CD4-positive, alpha-beta T cell treated with Interleukin-12 subunit alpha and Interleukin-12 subunit beta, for 1 hour (primary cell): ENCODE measurements around the gene PTCH2.
"Not testable (repeated sequence)": the region's sequence is repeated elsewhere in the genome, so short reads cannot be mapped to it uniquely, and the experiment has no call there.

Experiments
- DNase-seq: peaks from one replicate; pipeline ENCODE4 v3.0.0-alpha.2; 2020

Gene PTCH2

DNA sequence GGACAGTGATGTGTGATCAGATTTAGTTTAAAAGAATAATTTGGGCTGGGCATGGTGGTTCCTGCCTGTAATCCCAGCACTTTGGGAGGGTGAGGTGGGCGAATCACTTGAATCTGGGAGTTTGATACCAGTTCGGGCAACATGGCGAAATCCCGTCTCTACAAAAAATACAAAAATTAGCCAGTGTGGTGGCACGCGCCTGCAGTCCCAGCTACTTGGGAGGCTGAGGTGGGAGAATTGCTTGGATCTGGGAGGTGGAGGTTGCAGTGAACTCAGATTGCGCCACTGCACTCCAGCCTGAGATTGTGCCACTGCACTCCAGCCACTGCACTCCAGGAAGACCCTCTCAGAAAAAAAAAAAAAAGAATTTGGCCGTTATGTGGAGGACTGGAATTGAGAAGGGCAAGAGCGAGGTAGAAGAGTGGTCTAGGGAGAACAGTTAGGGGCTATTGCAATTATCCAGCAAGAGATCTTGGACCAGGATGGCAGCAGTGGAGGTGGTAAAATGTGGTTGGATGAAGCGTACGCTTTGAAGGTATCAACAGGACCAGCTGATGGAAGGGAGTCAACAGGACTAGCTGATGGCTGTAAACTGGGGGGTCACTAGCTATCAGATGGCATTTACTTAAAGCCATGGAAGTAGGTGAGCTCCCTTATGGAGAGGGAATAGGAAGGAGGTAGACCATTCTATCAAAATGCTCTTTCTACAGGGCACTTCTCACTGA lies 25.1 kb downstream of the PTCH2 start:
- DNase-seq = no peak

DNA sequence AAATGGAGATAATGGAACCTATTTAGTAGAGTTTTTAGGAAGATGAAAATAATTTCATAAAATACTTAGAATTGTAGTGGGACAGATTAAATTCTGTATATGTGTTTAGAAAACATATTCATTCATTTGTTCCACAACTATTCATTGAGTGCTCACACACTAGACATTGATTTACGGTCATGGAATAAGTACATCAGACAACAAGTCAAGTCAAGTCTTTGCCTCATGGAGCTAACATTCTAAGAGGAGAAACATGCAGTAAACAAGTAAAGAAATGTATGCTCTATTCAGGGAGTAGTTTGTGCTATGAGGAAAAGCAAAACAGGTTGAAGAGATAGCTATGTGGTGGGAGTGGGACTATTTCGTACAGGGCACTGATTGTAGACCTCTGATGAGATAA lies 25.7 kb downstream of the PTCH2 start:
- DNase-seq = no peak

DNA sequence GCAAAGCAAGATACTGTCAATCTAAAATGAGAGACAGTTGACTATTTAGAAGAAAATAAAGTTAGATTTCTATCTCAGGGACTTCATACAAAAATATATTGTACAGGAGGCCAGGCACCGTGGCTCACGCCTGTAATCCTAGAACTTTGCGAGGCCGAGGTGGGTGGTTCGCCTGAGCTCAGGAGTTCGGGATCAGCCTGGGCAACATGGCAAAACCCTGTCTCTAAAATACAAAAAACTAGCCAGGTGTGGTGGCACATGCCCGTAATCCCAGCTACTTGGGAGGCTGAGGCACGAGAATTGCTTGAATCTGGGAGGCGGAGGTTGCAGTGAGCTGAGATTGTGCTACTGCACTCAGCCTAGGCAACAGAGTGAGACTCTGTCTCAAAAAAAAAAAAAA lies 27.1 kb downstream of the PTCH2 start:
- DNase-seq = not testable (repeated sequence)

DNA sequence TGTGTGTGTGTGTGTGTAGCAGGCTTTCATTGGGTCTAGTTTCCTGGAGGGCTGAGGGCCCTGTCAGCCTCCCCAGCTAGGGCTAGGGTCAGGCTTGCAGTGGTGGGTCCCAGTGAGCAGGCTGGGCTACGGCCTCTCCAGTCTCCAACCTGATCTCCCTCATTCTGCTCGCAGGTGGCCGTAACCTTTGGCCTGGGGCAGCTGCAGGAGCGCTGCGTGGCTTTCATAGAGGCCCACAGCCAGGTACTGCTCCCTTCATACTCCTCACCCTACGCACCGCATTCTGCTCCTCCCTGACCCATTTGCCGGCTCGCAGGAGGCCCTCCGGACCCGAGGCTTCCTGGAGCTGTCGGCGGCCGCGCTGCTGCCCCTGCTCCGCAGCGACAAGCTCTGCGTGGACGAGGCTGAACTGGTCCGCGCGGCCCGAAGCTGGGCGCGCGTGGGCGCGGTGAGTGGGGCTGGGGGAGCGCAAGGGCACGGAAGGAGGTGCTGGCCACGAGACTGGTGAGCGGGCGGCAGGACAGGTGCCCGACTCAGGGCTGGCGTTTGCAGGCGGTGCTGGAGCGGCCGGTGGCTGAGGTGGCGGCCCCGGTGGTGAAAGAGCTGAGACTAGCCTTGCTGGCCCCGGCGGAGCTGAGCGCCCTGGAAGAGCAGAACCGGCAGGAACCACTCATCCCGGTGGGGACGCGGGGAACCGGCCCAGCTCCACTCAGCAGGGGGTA lies 30.1 kb downstream of the PTCH2 start:
- no peak for DNase-seq

DNA sequence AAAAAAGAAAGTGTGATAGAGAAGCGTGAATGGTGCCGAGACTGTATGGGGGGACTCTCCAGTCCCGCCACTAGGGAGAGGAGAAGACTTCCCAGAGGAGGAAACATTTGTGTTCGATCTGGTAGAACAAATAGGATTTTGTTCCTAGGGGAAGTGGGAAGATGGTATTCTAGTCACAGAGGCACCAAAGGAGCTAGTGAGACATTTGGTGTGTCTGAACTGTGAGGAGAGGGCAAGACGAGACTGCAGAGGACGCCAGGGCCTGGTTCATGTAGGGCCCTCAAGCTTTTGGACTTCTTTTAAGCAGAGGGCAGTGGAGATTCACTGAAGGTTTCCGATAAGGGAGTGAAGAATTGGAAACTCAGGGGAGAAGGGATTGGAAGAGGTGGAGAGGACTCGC lies 31.8 kb downstream of the PTCH2 start:
- no peak for DNase-seq

DNA sequence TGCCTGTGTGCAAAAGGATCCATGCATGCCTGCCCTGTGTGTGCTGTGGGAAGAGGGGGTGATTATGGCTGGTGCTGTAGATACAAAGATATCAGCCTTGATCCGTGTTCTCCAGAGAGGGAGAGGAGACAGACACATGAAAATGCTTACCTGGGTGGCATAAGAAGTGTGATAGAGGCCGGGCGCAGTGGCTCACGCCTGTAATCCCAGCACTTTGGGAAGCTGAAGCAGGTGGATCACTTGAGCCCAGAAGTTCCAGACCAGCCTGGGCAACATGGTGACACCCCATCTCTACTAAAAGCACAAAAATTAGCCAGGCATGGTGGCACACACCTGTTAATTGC lies 32.3 kb downstream of the PTCH2 start:
- DNase-seq = not testable (repeated sequence)

DNA sequence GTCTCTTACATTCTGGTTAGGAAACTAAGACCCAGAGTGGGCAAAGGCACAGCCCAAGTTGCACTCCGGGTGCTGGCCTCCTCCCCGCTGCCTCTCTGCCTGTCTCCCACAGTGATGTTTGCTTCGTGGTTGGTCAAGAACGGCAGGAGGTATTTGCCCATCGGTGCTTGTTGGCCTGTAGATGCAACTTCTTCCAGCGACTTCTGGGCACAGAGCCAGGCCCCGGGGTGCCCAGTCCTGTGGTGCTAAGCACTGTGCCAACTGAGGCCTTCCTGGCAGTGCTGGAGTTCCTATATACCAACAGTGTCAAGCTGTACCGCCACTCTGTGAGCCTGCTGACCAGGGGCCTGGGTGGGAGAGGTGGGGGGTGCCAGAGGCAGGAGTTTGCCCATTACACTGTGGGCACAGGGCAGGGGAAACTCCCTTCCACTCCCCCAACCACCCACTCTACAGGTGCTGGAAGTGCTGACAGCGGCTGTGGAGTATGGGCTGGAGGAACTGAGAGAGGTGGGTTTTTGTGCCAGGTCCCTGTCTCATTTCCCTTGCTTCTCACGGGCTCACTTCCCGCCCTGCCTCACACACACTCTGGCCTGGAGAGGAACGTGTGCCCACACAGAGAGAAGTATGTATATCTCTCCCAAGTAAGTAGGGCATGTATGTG lies 32.8 kb downstream of the PTCH2 start:
- DNase-seq = peak; percentile 59

DNA sequence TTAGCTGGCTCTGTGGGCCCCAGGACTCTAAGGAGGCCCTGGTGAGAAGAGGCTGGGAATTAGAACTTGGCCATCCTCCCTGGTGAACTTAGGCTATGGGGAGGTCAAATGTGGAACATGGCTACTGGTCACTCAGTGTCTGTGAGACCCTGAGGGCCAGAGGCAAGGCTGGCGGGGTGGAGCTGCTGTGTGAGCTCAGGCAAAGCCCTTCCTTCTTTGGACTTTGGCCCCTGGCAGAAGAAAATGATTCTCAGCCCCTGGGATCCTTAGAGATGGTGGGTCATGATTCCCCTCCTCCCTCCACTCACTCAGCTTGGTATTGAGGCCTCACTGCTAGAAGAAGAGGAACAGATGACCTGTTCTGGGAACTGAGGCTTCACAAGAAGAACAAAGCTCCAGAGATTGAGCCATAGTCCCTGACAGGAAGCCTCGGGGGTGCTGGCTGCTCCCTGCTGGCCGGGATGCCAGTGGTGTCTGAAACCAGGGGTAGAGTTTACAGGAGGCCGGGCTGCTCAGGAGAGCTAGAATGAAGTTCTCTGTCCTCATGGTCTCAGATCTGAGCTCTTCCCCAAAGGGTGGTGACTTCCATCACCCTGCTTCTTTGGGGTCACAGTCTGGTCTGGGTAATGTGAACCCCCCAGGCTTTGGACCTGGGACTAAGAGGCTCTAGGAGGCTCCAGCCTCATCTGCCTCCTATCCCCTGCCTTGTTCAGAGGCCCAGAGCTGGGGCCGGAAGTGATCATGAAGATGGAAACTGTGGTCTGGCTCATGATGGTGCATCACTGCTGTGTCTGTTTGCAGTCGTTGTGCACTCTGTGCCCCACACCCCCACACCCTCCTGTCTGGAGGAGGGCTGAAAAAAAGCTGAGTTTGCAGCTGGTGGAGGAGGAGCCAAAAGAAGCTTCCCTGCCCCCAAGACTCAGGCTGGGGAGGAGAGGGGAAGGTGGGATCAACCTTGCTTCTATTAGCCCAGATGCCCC lies 33.8 kb downstream of the PTCH2 start:
- DNase-seq = peak; percentile 92

DNA sequence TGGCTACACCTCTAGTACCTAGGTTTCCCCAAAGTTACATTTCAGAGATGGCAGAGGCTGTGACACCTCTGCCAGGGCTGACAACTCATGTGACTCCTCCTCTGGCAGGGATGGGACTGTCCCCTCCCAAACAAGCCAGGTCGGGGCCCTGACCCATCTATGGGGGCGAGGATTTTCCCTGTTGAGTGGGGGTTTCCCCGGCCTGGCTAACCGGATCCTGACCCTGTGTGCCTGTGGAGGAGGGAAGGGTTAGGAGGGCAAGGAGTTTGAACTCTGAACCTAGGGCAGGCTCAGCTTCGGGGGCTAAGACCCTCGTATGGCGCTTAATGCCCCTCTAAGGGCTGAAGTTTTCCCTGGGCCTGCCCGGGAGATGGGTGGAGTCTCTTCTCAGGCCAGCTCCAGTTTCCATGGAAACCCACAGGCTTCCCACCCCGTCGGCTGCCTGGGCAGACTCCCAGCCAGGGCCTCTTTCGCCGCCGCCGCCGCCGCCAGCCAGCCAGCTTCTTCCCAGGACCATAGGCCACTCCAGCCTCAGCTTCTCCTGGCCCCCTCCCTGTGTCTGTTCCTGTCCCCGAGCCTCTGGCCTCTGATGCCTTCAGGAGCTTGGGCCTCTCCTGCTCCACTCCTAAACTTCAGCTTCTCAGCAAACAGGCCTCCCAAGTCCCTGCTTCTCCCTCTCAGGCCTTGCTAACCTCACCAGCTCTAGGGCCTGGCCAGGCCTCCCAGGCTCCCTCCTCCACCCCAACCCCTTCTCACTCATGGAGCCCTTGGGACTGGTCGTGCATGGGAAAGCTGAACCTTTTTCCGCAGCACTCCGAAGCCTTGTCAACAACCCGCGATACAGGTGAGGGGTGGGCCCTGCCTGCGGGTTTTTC lies 34.8 kb downstream of the PTCH2 start, which contains the start of gene BTBD19:
BTBD19 (plus strand) TSS at position 461 of the 875 bp plus-strand sequence; CDS start at position 759, 298 bp downstream.
- DNase-seq = peak; percentile 85

DNA sequence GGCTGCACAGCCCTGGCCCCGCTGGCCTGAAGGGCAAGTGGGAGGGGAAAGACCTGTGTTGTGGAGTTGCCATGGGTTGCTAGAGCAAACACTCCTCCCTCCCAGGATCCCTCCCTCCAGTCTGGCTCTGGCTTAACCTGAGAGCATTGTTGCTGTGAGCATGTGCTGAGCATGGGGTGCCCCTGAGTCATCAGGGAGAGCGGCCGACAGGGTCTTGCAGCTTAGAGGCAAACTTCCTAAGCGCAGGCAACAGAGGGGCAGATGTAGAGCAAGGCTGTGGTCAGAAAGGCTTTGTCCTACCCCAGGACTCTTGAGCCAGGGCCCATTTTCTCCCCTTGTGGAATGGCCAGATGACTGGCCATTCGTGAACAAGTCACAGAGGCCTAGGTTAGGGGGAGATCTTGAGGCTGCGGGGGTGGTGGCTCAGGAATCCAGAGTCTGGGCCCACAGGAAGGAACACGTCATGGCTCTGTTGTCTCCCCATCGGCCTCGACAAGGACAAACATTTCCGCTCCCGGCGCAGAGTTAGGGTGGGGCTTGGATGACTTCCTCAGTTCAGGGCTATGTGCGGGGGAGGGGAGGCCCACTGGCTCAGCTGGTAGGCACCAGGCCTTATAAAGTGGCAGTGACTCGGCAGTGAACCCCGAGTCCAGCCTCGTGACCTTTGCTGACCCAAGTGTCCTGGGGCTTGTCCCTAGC lies 35.5 kb downstream of the PTCH2 start:
- peak; percentile 95 for DNase-seq

DNA sequence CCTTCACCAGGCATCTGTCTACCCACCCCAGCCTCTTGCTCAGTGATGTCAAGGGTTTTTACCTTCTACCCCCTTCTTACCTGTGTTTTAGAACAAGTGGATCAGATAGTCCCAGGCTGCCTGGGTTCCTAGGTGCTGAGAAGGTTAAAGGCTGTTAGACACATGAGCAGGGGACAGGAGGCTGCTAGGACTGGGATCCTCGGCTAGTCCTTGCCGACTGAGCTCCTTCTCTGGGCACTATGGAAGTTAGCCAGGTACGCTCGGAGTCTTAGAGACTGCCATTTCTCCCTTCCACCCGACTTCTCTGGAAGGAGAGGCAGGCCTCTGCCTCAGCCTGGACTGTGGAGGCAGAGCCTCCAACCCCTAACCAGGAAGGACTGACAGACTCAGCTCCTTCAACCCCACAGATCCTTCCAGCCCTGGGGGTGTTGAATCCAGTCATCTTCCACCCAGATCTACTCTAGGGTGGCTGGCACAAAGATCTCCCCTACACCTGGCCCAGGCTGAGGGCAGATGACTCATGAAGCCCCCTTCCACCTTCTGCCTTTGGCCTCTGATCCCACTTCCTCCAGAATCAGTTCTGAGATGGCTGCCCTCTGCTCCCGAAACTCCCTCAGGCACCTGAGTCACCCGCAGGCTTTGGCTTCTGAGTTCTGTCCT lies 36.2 kb downstream of the PTCH2 start, which contains the start of gene DYNLT4:
DYNLT4 (minus strand) TSS at position 648 of the 660 bp plus-strand sequence. CDS start 683 bp downstream, outside the sequence.
- no peak for DNase-seq

DNA sequence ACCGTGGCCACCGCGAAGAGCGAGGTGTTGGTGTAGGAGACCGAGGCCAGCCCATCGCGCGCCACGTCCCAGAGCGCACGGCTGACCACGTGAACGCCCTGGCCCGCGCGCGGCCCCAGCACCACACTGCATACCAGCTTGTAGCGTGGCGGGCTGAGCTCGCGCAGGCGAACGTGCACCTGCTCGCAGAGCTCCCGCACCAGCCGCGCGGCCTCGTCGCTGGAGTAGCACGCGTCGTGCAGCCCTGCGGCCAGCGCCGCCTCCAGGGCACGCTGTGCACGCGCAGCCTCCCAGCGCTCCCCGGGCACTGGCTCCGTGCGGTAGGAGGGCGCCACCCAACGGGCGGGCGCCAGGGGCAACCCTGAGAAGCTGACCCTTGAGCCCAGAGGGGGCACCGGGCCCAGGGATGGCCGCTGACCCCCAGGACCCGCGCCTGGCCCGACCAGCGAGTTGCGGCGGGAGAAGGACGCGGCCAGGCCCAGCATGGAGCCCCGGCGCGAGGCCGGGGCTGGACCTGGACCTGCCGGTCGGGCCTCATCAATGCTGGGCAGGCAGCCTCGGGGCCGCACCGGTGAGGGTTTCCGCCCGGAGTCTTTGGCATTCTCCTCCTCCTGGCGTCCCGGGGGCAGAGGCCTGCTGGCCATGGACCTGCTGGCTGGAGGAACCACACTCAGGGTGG lies 36.9 kb downstream of the PTCH2 start:
- DNase-seq = peak; percentile 38

DNA sequence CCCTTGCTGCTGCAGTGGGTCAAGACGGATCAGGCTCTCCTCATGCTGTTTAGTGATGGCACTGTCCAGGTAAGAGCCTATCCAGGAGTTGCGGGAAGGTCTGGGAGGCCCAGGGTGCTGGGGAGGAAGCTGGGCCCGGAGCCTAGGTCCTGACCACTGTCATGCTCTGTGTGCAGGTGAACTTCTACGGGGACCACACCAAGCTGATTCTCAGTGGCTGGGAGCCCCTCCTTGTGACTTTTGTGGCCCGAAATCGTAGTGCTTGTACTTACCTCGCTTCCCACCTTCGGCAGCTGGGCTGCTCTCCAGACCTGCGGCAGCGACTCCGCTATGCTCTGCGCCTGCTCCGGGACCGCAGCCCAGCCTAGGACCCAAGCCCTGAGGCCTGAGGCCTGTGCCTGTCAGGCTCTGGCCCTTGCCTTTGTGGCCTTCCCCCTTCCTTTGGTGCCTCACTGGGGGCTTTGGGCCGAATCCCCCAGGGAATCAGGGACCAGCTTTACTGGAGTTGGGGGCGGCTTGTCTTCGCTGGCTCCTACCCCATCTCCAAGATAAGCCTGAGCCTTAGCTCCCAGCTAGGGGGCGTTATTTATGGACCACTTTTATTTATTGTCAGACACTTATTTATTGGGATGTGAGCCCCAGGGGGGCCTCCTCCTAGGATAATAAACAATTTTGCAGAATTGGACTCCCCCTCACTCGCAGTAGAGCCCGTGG lies 37.6 kb downstream of the PTCH2 start:
- peak; percentile 35 for DNase-seq

DNA sequence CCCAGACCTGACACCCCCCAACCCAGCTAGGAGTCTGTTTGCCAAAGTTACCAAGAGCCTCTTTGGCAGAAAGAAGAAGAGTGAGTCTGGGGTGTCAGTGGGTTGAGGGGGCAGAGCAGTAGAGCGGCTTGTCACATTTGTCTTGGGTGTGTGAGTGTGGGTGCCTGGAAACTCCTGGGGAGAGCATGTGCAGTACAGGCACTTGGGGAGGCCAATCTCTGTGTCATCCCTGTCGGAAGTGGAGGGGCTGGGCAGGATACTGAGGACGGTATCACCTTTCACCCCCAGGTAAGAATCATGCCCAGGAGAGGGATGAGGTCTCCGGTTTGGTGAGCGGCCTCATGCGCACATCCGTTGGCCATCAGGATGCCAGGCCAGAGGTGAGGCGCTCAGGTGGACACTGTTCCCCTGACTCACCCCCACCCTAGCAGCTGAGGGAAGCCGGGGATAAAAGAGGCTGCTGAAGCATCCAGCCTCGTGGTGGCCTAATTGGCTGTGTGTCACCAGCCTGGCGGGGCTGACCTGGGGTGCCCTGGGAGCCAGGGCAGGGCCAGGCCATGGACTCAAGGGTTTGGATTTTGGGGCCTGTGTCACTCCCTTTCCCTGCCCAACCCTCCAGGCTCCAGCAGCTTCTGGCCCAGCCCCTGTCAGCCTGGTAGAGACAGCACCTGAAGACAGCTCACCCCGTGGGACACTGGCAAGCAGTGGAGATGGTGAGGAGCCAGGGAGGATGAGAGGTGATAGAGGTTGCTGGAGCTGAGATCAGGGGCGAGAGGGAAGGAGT lies 39.5 kb downstream of the PTCH2 start:
- no peak for DNase-seq

DNA sequence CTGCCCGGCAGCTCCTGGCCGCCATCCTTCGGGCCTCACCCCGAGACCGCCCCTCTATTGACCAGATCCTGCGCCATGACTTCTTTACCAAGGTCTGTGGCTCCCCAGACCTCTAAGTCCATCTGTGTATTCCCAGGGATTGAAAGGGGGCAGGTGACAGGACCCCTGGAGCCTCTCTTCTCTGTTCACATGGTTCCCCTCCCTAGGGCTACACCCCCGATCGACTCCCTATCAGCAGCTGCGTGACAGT lies 40.1 kb downstream of the PTCH2 start:
- no peak for DNase-seq

DNA sequence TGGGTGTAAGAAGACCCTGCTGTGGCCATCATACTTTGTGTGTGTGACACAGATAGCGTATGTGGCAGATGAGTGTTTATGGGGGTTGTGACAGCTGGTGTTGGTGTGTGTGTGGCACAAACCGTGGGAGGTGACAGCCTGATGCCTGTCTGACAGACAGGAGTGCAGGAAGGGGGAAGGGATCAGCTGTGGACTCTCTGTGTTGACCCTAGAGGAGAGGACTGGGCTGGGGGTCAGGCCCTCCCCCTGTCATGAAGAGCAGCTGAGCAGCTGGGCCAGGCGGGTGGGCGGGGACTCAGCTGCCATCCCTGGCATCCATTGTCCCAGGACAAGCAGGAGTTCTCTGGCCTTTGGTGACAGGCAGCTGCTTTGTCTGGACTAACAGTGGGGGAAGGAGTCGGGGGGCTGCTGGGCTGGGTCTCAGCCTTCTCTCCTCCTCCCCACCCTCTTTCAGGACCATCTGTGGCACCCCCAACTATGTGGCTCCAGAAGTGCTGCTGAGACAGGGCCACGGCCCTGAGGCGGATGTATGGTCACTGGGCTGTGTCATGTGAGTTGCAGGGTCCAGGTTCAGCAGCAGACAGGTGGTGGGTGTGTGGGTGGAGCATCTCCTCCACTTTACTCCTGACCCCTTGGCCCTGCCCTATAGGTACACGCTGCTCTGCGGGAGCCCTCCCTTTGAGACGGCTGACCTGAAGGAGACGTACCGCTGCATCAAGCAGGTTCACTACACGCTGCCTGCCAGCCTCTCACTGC lies 40.6 kb downstream of the PTCH2 start:
- DNase-seq = no peak

DNA sequence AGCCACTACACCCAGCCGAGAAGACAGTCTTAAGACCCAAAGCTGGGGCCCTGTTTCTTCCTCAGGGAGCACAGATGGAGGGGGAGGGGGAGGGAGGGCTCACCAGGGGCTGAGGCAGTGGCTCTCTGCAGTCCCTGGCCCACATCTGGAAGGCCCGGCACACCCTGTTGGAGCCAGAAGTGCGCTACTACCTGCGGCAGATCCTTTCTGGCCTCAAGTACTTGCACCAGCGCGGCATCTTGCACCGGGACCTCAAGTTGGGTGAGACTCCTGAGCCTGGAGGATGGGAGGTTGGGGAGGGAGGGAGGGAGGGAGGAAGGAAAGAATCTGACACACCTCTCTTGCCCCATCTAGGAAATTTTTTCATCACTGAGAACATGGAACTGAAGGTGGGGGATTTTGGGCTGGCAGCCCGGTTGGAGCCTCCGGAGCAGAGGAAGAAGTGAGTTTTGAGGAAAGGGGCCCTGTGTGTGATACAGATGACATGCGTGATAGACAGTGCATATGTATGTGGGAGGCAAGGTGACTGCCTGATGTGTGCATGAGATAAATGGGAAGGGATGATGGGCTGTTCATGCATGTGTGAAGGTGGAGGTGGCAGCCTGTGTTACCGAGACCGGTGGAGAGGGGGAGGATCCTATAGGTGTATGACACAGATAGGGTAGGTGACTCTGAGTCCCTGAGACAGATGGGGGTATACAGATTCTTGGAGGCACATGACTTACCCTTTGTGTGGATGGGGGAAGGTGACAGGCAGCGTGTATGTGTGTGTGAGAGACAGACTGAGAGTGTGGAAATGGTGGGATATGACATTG lies 41.4 kb downstream of the PTCH2 start:
- DNase-seq = peak; percentile 54
